ENCODE results near the gene STRBP. TPM values are rescaled to one million over a fixed set of nuclear protein-coding genes. Genes with fewer than 3 reads are reported as not detected.
A peak's percentile ranks its signal among the peaks of the same experiment; 100 is the strongest.
"Not testable (repeated sequence)": the region's sequence is repeated elsewhere in the genome, so short reads cannot be mapped to it uniquely, and the experiment has no call there.

The STRBP gene
- polyA plus RNA-seq, 3 donors from 2014 or later, result 9.0 to 15.8 (median 10.4) TPM

GRCh38 chr9:123187131-123187530 is 81.3 kb downstream of the STRBP start:
- Mint-ChIP-seq H3K27me3 (ENCODE audit: low read depth in 3 of 3) (no peaks in the 10 kb centered on the region), H3K4me1 (no peaks in the 10 kb centered on the region), H3K9me3 (no peaks in the 10 kb centered on the region), H3K4me3 (no peak overlapping the region), H3K27ac (no peak overlapping the region), H3K36me3 (peaks cover 0 to 8% (median 0%) of the 10 kb centered on the region in 3 donors)
- no peak for DNase-seq

- not testable (repeated sequence) for H3K27ac Mint-ChIP-seq; DNase-seq; H3K36me3 Mint-ChIP-seq; H3K4me1 Mint-ChIP-seq; H3K27me3 Mint-ChIP-seq (ENCODE audit: low read depth in 3 of 3); H3K4me3 Mint-ChIP-seq; H3K9me3 Mint-ChIP-seq
Measured at GRCh38 chr9:123186029-123186428, 82.4 kb downstream of the STRBP start.

DNA sequence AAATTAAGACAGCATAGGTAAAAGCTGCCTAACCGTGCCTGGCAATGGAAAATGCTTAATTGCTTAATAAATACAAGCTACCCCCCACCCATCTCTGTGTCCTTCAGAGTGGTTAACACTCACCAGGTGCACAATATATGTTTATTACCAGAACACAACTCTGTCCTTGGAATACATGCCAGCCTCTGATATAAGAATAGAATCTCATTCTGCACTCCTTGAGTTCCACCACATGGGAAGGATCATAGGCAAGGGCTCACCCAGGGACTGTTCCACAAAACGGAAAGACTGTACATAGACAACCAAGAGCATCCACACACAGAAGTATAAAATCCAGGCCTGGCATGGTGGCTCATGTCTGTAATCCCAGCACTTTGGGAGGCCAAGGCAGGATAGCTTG is 91.4 kb downstream of the STRBP start:
- Mint-ChIP-seq H3K9me3 (no peaks in the 10 kb centered on the region), H3K4me1 (peaks cover 8 to 12% of the 10 kb centered on the region in 2 donors), H3K27ac (no peak overlapping the region), H3K36me3 (peaks cover 1 to 5% (median 3%) of the 10 kb centered on the region in 3 donors), H3K4me3 (no peak overlapping the region), H3K27me3 (ENCODE audit: low read depth in 3 of 3) (peaks cover 0 to 1% (median 0%) of the 10 kb centered on the region in 3 donors)
- no peak for DNase-seq

- H3K27ac Mint-ChIP-seq, result no peak overlapping the region
- no peaks in the 10 kb centered on the region for H3K9me3 Mint-ChIP-seq
- H3K4me1 Mint-ChIP-seq, result peaks cover 8 to 12% of the 10 kb centered on the region in 2 donors
- no peak for DNase-seq
- peaks cover 3 to 12% (median 9%) of the 10 kb centered on the region in 3 donors for H3K36me3 Mint-ChIP-seq
- peaks cover 0 to 1% (median 0%) of the 10 kb centered on the region in 3 donors for H3K27me3 Mint-ChIP-seq (ENCODE audit: low read depth in 3 of 3)
- H3K4me3 Mint-ChIP-seq, result no peak overlapping the region
Measured at GRCh38 chr9:123175854-123176629, 92.3 kb downstream of the STRBP start.

DNA sequence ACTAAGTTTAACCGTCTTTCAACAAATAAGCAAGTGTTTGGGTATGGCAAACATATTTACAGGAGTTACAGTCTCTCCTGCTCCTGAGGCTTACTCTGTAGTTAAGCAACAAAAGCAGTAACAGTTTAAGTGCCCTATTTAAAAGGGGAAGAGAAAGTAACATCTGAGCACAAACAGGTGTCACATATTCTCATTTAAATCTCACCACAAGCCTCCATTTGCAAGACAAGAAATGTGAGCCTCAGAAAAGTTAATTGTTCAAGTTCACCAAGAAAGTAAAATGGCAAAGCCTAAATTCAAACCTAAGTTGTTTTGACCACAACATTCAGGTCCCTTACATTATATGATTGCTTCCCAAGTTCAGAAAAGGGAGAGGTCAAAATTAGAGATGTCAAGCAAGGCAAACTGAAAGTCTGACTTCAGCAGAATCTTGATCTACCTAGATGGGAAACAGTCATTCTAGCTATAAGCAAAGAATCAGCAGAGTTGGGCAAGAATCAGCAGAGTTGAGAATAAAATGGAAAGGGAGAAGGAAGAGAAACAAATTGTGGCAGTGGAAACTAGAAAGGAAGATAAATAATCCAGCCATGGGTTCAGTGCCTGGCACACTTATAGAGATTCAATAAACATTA is 93.4 kb downstream of the STRBP start:
- Mint-ChIP-seq H3K27me3 (ENCODE audit: low read depth in 3 of 3) (peaks cover 0 to 1% (median 0%) of the 10 kb centered on the region in 3 donors), H3K4me1 (peaks cover 8 to 12% of the 10 kb centered on the region in 2 donors), H3K36me3 (peaks cover 3 to 9% (median 9%) of the 10 kb centered on the region in 3 donors), H3K9me3 (no peaks in the 10 kb centered on the region), H3K4me3 (no peak overlapping the region), H3K27ac (peak overlapping the region in 2 of 6 donors; percentile 26 to 50)
- no peak for DNase-seq

GRCh38 chr9:123174079-123174478 is 94.3 kb downstream of the STRBP start:
- H3K27me3 Mint-ChIP-seq (ENCODE audit: low read depth in 3 of 3), result peaks cover 0 to 1% (median 0%) of the 10 kb centered on the region in 3 donors
- DNase-seq, result no peak
- no peak overlapping the region for H3K27ac Mint-ChIP-seq
- H3K4me1 Mint-ChIP-seq, result peaks cover 8 to 12% of the 10 kb centered on the region in 2 donors
- H3K36me3 Mint-ChIP-seq, result peaks cover 3 to 9% (median 9%) of the 10 kb centered on the region in 3 donors
- H3K9me3 Mint-ChIP-seq, result no peaks in the 10 kb centered on the region
- H3K4me3 Mint-ChIP-seq, result no peak overlapping the region

- H3K9me3 Mint-ChIP-seq, result no peaks in the 10 kb centered on the region
- H3K4me3 Mint-ChIP-seq, result no peak overlapping the region
- H3K36me3 Mint-ChIP-seq, result peaks cover 3 to 9% (median 8%) of the 10 kb centered on the region in 3 donors
- H3K27me3 Mint-ChIP-seq (ENCODE audit: low read depth in 3 of 3), result peaks cover 0 to 3% (median 0%) of the 10 kb centered on the region in 3 donors
- no peak overlapping the region for H3K27ac Mint-ChIP-seq
- peaks cover 3 to 7% of the 10 kb centered on the region in 2 donors for H3K4me1 Mint-ChIP-seq
- DNase-seq, result no peak
Measured at GRCh38 chr9:123169926-123170325, 98.5 kb downstream of the STRBP start.

DNA sequence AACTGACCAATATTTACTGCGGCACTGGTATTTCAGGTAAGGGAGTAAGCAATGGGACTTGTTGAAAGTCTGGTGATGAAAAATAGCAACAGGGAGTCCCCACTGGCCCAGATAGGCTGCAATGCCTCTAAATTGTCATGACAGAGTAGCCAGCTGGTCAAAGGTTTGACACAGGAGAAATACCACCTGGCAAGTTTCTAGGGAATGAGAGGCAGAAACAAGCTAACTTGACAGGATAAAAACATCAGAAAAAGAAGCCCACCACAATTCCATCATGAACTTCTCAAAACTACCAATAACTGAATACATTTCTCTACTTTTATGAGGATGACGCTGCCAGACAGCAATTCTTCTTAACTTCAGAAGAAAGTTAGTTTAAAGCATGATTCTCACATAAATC is 99.8 kb downstream of the STRBP start:
- Mint-ChIP-seq H3K9me3 (no peaks in the 10 kb centered on the region), H3K27ac (no peak overlapping the region)

GRCh38 chr9:123167474-123167873 is 100.9 kb downstream of the STRBP start:
- Mint-ChIP-seq H3K4me1 (peaks cover 0 to 5% of the 10 kb centered on the region in 2 donors), H3K4me3 (no peak overlapping the region), H3K27ac (no peak overlapping the region), H3K27me3 (ENCODE audit: low read depth in 3 of 3) (peaks cover 0 to 3% (median 0%) of the 10 kb centered on the region in 3 donors), H3K36me3 (peaks cover 3 to 12% (median 8%) of the 10 kb centered on the region in 3 donors), H3K9me3 (no peaks in the 10 kb centered on the region)
- DNase-seq, result no peak

More for the DNA sequence above, 99.8 kb downstream of the STRBP start:
- Mint-ChIP-seq H3K36me3 (peaks cover 3 to 9% (median 8%) of the 10 kb centered on the region in 3 donors), H3K27me3 (ENCODE audit: low read depth in 3 of 3) (peaks cover 0 to 3% (median 0%) of the 10 kb centered on the region in 3 donors), H3K4me1 (peaks cover 0 to 5% of the 10 kb centered on the region in 2 donors), H3K4me3 (no peak overlapping the region)
- no peak for DNase-seq

GRCh38 chr9:123165813-123166212 is 102.6 kb downstream of the STRBP start:
- Mint-ChIP-seq H3K27ac (no peak overlapping the region), H3K4me1 (peaks cover 0 to 5% of the 10 kb centered on the region in 2 donors), H3K9me3 (no peaks in the 10 kb centered on the region), H3K36me3 (peaks cover 0 to 4% (median 3%) of the 10 kb centered on the region in 3 donors), H3K27me3 (ENCODE audit: low read depth in 3 of 3) (peaks cover 0 to 3% (median 0%) of the 10 kb centered on the region in 3 donors), H3K4me3 (no peak overlapping the region)
- no peak for DNase-seq

DNA sequence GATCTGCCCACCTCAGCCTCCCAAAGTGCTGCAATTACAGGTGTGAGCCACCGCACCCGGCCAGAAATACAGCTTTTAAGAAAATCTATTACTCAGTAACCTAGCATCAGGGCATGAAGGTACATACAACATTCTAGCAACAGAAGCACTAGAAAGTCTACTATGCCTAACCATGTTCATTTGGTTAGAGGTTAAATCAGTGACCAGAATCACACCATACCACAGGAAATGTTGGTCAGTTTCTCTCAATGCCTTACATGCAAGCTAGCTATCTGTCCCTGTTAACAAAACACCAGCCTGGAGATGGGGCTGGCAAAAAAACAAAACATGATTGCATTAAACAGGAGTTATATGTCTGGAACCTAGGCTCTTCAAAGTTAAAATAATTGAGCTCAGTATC is 104.1 kb downstream of the STRBP start:
- no peak for DNase-seq
- Mint-ChIP-seq H3K36me3 (peaks cover 0 to 4% (median 3%) of the 10 kb centered on the region in 3 donors), H3K27me3 (ENCODE audit: low read depth in 3 of 3) (peaks cover 0 to 3% (median 0%) of the 10 kb centered on the region in 3 donors), H3K4me3 (no peak overlapping the region), H3K4me1 (peaks cover 0 to 5% of the 10 kb centered on the region in 2 donors), H3K27ac (no peak overlapping the region), H3K9me3 (no peaks in the 10 kb centered on the region)

DNA sequence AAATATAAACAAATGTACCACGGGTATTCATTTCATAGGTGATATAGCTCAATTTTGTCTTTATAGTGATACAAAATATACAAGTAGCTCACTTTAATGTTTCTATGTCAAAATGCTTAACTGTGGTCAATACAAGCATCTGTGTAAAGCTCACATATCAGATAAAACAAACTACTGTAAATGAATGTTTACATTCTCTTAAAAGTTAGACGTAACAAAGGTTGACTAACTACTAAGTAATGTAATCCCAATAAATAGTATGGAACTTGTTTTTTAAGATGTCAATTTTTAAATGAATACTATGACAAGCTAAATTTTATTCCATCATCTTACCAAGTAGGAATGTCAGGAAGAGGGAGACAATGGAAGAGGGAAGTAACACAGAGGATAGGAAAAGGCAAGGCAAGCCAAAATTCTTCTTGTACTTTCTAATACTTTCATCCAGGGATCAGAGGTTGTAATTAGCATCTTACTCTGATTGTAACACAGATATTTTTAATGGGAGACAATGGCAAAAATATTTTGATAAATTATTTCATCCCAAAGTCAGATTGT is 105.5 kb downstream of the STRBP start:
- H3K4me3 Mint-ChIP-seq, result no peak overlapping the region
- no peaks in the 10 kb centered on the region for H3K9me3 Mint-ChIP-seq
- H3K36me3 Mint-ChIP-seq, result peaks cover 0 to 3% (median 0%) of the 10 kb centered on the region in 3 donors
- no peak overlapping the region for H3K27ac Mint-ChIP-seq
- DNase-seq, result no peak
- no peaks in the 10 kb centered on the region for H3K27me3 Mint-ChIP-seq (ENCODE audit: low read depth in 3 of 3)
- H3K4me1 Mint-ChIP-seq, result peaks cover 0 to 5% of the 10 kb centered on the region in 2 donors

- no peaks in the 10 kb centered on the region for H3K27me3 Mint-ChIP-seq (ENCODE audit: low read depth in 3 of 3)
- no peak for DNase-seq
- H3K4me3 Mint-ChIP-seq, result no peak overlapping the region
- peaks cover 0 to 5% of the 10 kb centered on the region in 2 donors for H3K4me1 Mint-ChIP-seq
- no peaks in the 10 kb centered on the region for H3K9me3 Mint-ChIP-seq
- peaks cover 0 to 7% (median 0%) of the 10 kb centered on the region in 3 donors for H3K36me3 Mint-ChIP-seq
- H3K27ac Mint-ChIP-seq, result no peak overlapping the region
Measured at GRCh38 chr9:123162360-123162759, 106.0 kb downstream of the STRBP start.

GRCh38 chr9:123157221-123157620 is 111.2 kb downstream of the STRBP start:
- no peaks in the 10 kb centered on the region for H3K9me3 Mint-ChIP-seq
- peaks cover 3 to 7% (median 3%) of the 10 kb centered on the region in 3 donors for H3K36me3 Mint-ChIP-seq
- H3K4me1 Mint-ChIP-seq, result no peaks in the 10 kb centered on the region
- H3K4me3 Mint-ChIP-seq, result no peak overlapping the region
- H3K27me3 Mint-ChIP-seq (ENCODE audit: low read depth in 3 of 3), result no peaks in the 10 kb centered on the region
- no peak overlapping the region for H3K27ac Mint-ChIP-seq
- no peak for DNase-seq

Measured in immature natural killer cell (primary cell).